Hepatocyte (in vitro differentiated cells): ENCODE measurements around the gene CP. TPM values are rescaled to one million over a fixed set of nuclear protein-coding genes. Genes with fewer than 3 reads are reported as not detected.

Experiments
- DNase-seq: peaks from one replicate; pipeline ENCODE4 v3.0.0-alpha.2; 2016; ENCODE audit warnings: low spot score
- H2AFZ ChIP-seq: fragments of 200-600 bp; sonication (generic); 2 replicates; pipeline ENCODE4 v1.6.0; 2016; ENCODE audit warnings: antibody characterized with exemption, mild to moderate bottlenecking
- H3K27ac ChIP-seq: fragments of 200-600 bp; sonication (generic); 2 replicates; pipeline ENCODE4 v1.5.1; 2016; ENCODE audit warnings: mild to moderate bottlenecking
- H3K27me3 ChIP-seq: fragments of 200-600 bp; sonication (generic); 2 replicates; pipeline ENCODE4 v1.6.1; 2016
- H3K36me3 ChIP-seq: fragments of 200-600 bp; sonication (generic); replicated peaks from 2 replicates; pipeline ENCODE4 v1.5.1; 2016; ENCODE audit warnings: low read depth; ENCODE audit not compliant: insufficient read depth
- H3K4me1 ChIP-seq: fragments of 200-600 bp; sonication (generic); 2 replicates; pipeline ENCODE4 v1.5.1; 2016; ENCODE audit warnings: mild to moderate bottlenecking, moderate library complexity; ENCODE audit not compliant: insufficient read depth
- H3K4me2 ChIP-seq: fragments of 200-600 bp; sonication (generic); 2 replicates; pipeline ENCODE4 v1.6.0; 2016
- H3K4me3 ChIP-seq: fragments of 200-600 bp; sonication (generic); 2 replicates; pipeline ENCODE4 v1.5.1; 2016; ENCODE audit warnings: mild to moderate bottlenecking
- H3K79me2 ChIP-seq: fragments of 200-600 bp; sonication (generic); 2 replicates; pipeline ENCODE4 v1.6.0; 2017; ENCODE audit warnings: mild to moderate bottlenecking
- H3K9me2 ChIP-seq: fragments of 200-600 bp; sonication (generic); replicated peaks from 2 replicates; pipeline ENCODE4 v1.6.0; 2017; ENCODE audit warnings: mild to moderate bottlenecking; ENCODE audit not compliant: insufficient read depth
- H3K9me3 ChIP-seq: fragments of 200-600 bp; sonication (generic); 2 replicates; pipeline ENCODE4 v1.5.1; 2016; ENCODE audit warnings: low read depth, mild to moderate bottlenecking
- H4K20me1 ChIP-seq: fragments of 200-600 bp; sonication (generic); 2 replicates; pipeline ENCODE4 v1.6.0; 2016; ENCODE audit warnings: mild to moderate bottlenecking; ENCODE audit not compliant: insufficient read depth, poor library complexity, severe bottlenecking
- CTCF ChIP-seq: fragments of 200-600 bp; sonication (generic); IDR thresholded peaks from 2 replicates; pipeline ENCODE4 v1.5.1; 2016; ENCODE audit warnings: antibody characterized with exemption, mild to moderate bottlenecking; ENCODE audit not compliant: poor library complexity
- EZH2 ChIP-seq: fragments of 200-600 bp; sonication (generic); IDR thresholded peaks from 2 replicates; pipeline ENCODE4 v1.6.1; 2016; ENCODE audit warnings: antibody characterized with exemption, mild to moderate bottlenecking, borderline replicate concordance
- EZH2phosphoT487 ChIP-seq: fragments of 200-600 bp; sonication (generic); IDR thresholded peaks from one replicate; pipeline ENCODE4 v1.6.1; 2018; ENCODE audit warnings: antibody characterized with exemption, mild to moderate bottlenecking, low read depth, moderate library complexity; ENCODE audit not compliant: unreplicated experiment, severe bottlenecking
- WGBS: methylation state at CpG from one replicate; pipeline ENCODE4 v1.1.6; 2016; ENCODE audit warnings: low lambda C conversion rate; ENCODE audit errors: missing lambda C conversion rate; 5-methylcytosine and 5-hydroxymethylcytosine counted together
- polyA plus RNA-seq: library from polyadenylated mRNA; unstranded; fragments of >200 nt; fragmentation: Nextera tagmentation; extraction: Ambion mirVana; gene quantifications from 2 replicates; pipeline ENCODE4 v1.2.1, GENCODE V29; 2016
- total RNA-seq: library from RNA; depleted of rRNA; stranded (reverse); fragments of >200 nt; gene quantifications from 2 replicates; pipeline ENCODE4 v1.2.3, GENCODE V29; 2014

The CP gene
- total and polyA plus RNA-seq, 2 experiments from 2014 or later: 6.5 to 26.4 TPM

GRCh38 chr3:149204390-149204991 lies 17.1 kb downstream of the CP start:
- no peak overlapping the region for H3K4me3 ChIP-seq
- no peaks in the 10 kb centered on the region for H3K79me2 ChIP-seq
- no peaks in the 10 kb centered on the region for H3K36me3 ChIP-seq
- 87% methylated on average over 3 of the region's 3 CpGs for WGBS
- DNase-seq: no peak
- no peak overlapping the region for H3K27ac ChIP-seq
- no peaks in the 10 kb centered on the region for H3K4me1 ChIP-seq
- H3K4me2 ChIP-seq: no peak overlapping the region
- no peaks in the 10 kb centered on the region for H4K20me1 ChIP-seq
- no peaks in the 10 kb centered on the region for H3K27me3 ChIP-seq
- no peak overlapping the region for H2AFZ ChIP-seq
- no peaks in the 10 kb centered on the region for H3K9me3 ChIP-seq
- no peaks in the 10 kb centered on the region for H3K9me2 ChIP-seq
- TF ChIP-seq EZH2: no peak
- no peak for TF ChIP-seq EZH2phosphoT487
- TF ChIP-seq CTCF: no peak

GRCh38 chr3:149203758-149204157 lies 17.9 kb downstream of the CP start:
- Histone ChIP-seq H3K36me3 (no peaks in the 10 kb centered on the region), H3K79me2 (no peaks in the 10 kb centered on the region), H3K4me2 (no peak overlapping the region), H2AFZ (no peak overlapping the region), H3K4me3 (no peak overlapping the region), H3K9me3 (no peaks in the 10 kb centered on the region), H4K20me1 (no peaks in the 10 kb centered on the region), H3K27me3 (no peaks in the 10 kb centered on the region), H3K4me1 (no peaks in the 10 kb centered on the region), H3K27ac (no peak overlapping the region), H3K9me2 (no peaks in the 10 kb centered on the region)
- no peak for DNase-seq
- TF ChIP-seq CTCF (no peak), EZH2phosphoT487 (no peak), EZH2 (no peak)
- whole genome bisulfite sequencing: 92% methylated on average over 3 of the region's 3 CpGs

GRCh38 chr3:149199474-149199873 lies 22.2 kb downstream of the CP start:
- H3K27ac ChIP-seq: no peak overlapping the region
- DNase-seq: no peak
- H3K9me2 ChIP-seq: no peaks in the 10 kb centered on the region
- no peaks in the 10 kb centered on the region for H3K27me3 ChIP-seq
- TF ChIP-seq EZH2 (no peak), EZH2phosphoT487 (no peak), CTCF (no peak)
- no peak overlapping the region for H2AFZ ChIP-seq
- H3K4me2 ChIP-seq: no peak overlapping the region
- 63% methylated on average over 4 of the region's 4 CpGs for WGBS
- H3K36me3 ChIP-seq: no peaks in the 10 kb centered on the region
- no peaks in the 10 kb centered on the region for H4K20me1 ChIP-seq
- no peak overlapping the region for H3K4me3 ChIP-seq
- H3K9me3 ChIP-seq: no peaks in the 10 kb centered on the region
- H3K79me2 ChIP-seq: no peaks in the 10 kb centered on the region
- no peaks in the 10 kb centered on the region for H3K4me1 ChIP-seq

GRCh38 chr3:149198611-149199010 lies 23.0 kb downstream of the CP start:
- no peaks in the 10 kb centered on the region for H3K79me2 ChIP-seq
- no peaks in the 10 kb centered on the region for H3K36me3 ChIP-seq
- peak overlapping the region; percentile 8 for H2AFZ ChIP-seq
- H3K4me3 ChIP-seq: no peak overlapping the region
- no peak for DNase-seq
- H3K9me3 ChIP-seq: no peaks in the 10 kb centered on the region
- peak overlapping the region; percentile 8 for H3K4me2 ChIP-seq
- WGBS: 19% methylated on average over 7 of the region's 7 CpGs
- no peaks in the 10 kb centered on the region for H3K27me3 ChIP-seq
- no peak overlapping the region for H3K27ac ChIP-seq
- no peaks in the 10 kb centered on the region for H3K4me1 ChIP-seq
- no peak for TF ChIP-seq CTCF
- no peak for TF ChIP-seq EZH2
- TF ChIP-seq EZH2phosphoT487: no peak
- H3K9me2 ChIP-seq: no peaks in the 10 kb centered on the region
- no peaks in the 10 kb centered on the region for H4K20me1 ChIP-seq
